Measurements from ENCODE around the gene RAB22A. TPM values are rescaled to one million over a fixed set of nuclear protein-coding genes. Genes with fewer than 3 reads are reported as not detected.

Gene RAB22A
- total RNA-seq, 4 donors from 2014 or later: 16.7 to 26.2 (median 20.8) TPM

DNA sequence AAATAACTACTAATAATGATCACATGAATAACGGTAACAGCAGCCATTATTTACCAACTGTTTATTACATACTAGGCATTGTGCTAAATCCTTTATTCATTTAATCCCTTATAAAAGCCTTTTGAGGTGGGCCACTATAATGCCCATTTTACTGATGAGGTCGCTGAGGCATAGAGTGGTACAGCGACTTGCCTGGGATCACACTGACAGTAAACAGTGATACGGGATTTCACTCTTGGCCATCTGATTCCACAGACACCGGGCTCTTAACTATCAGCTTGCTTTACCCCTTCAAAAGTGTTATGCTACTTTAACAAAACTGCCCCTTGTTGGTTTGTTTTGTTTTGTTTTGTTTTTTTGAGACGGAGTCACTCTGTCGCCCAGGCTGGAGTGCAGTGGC is 2.2 kb upstream of the RAB22A start:
- H3K27ac ChIP-seq: peak overlapping the region in 3 of 4 donors; percentile 37 to 58 (median 44)
- no peak for TF ChIP-seq EP300 (IDR thresholded peaks at IDR 0.05)
- TF ChIP-seq POLR2A (IDR thresholded peaks at IDR 0.05): no peak
- TF ChIP-seq, protein P1, sequence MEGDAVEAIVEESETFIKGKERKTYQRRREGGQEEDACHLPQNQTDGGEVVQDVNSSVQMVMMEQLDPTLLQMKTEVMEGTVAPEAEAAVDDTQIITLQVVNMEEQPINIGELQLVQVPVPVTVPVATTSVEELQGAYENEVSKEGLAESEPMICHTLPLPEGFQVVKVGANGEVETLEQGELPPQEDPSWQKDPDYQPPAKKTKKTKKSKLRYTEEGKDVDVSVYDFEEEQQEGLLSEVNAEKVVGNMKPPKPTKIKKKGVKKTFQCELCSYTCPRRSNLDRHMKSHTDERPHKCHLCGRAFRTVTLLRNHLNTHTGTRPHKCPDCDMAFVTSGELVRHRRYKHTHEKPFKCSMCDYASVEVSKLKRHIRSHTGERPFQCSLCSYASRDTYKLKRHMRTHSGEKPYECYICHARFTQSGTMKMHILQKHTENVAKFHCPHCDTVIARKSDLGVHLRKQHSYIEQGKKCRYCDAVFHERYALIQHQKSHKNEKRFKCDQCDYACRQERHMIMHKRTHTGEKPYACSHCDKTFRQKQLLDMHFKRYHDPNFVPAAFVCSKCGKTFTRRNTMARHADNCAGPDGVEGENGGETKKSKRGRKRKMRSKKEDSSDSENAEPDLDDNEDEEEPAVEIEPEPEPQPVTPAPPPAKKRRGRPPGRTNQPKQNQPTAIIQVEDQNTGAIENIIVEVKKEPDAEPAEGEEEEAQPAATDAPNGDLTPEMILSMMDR (IDR thresholded peaks at IDR 0.05): no peak
- DNase-seq (ENCODE audit: low spot score in 2 of 2): no peak

DNA sequence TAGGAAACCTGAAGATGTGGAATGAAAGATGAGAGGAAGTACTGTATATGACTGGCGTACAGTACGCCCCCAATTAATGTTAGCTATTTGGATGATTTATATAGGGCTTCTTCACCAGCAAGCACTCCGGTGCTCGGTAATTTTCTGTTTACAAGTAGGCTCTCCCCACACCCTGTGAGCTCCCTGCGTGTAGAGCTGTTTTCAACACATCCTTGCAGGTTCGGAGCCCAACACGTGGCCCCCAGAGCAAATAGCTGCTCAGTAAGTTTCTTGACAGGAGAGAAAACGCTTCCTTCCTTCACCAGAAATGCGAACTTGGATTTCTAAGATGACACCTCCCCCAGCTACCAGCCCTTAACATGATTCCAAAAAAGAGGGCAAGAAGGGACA is 1.2 kb upstream of the RAB22A start:
- DNase-seq (ENCODE audit: low spot score in 2 of 2): no peak
- Histone ChIP-seq H3K4me3 (peak overlapping the region; percentile 60 to 87 (median 78)), H3K9me3 (no peaks in the 10 kb centered on the region), H3K4me1 (peaks cover 0 to 54% (median 14%) of the 10 kb centered on the region in 4 donors), H3K36me3 (peaks cover 0 to 8% (median 0%) of the 10 kb centered on the region in 3 donors), H3K27me3 (no peaks in the 10 kb centered on the region), H3K27ac (peak overlapping the region in 3 of 4 donors; percentile 70 to 90 (median 90))
- TF ChIP-seq POLR2A (IDR thresholded peaks at IDR 0.05): no peak
- TF ChIP-seq, protein P1 (IDR thresholded peaks at IDR 0.05): no peak
- TF ChIP-seq EP300 (IDR thresholded peaks at IDR 0.05): no peak
- 74 to 79% methylated on average over 9 of the region's 9 CpGs for WGBS, 2 donors

More for the DNA sequence above, 2.2 kb upstream of the RAB22A start:
- H3K27me3 ChIP-seq: no peaks in the 10 kb centered on the region
- no peaks in the 10 kb centered on the region for H3K36me3 ChIP-seq
- H3K4me3 ChIP-seq: no peak overlapping the region
- peaks cover 0 to 47% (median 14%) of the 10 kb centered on the region in 4 donors for H3K4me1 ChIP-seq
- 79 to 81% methylated on average over 7 of the region's 7 CpGs for WGBS, 2 donors
- no peaks in the 10 kb centered on the region for H3K9me3 ChIP-seq

DNA sequence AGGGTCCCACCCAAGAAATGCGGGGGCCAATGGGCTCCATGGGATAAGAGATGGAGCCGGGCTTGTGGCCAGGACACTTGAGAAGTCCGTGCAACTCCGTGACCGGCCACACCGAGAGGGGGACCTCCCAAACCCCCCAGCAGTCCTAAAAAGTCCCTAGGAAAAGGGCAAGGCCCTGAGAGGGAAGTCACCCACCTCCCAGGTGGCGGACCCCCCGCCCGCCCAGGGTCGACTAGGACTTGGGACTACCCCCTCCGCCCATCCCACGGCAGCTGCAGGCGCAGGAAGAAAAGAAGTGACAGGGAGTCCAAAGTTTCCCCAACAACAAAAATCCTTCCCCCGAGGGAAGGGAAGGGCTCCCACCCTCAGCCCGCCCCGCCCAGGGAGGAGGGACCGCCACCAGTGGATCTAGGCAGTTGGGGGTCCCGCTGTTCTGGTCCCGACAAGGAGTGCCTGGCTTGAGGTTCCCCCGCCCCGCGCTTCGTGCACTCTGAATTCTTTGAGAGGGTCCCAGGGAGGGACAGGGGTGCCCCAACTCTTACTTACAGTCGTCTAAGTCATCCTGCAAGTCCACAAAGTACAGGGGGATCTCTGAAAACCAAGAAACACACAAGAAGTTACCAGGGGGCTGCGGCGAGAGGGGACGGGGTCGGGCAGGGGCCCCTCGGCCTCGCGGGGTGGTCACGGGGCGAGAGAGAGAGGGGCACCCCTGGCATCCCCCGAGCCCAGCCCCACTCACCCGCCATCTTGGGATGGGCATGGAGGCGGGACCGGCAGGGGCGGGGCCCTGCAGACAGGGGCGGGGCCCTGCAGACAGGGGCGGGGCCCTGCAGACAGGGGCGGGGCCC is 611 bp upstream of the RAB22A start:
- H3K27me3 ChIP-seq: no peaks in the 10 kb centered on the region
- no peaks in the 10 kb centered on the region for H3K9me3 ChIP-seq
- H3K4me3 ChIP-seq: peak overlapping the region; percentile 60 to 87 (median 78)
- peaks cover 0 to 59% (median 14%) of the 10 kb centered on the region in 4 donors for H3K4me1 ChIP-seq
- 10 to 16% methylated on average over 32 to 36 of the region's 41 CpGs for WGBS, 2 donors
- DNase-seq (ENCODE audit: low spot score in 2 of 2): peak; percentile 34 to 44
- TF ChIP-seq POLR2A (IDR thresholded peaks at IDR 0.05): no peak
- TF ChIP-seq EP300 (IDR thresholded peaks at IDR 0.05): peak in 1 of 2 donors; percentile 58
- H3K27ac ChIP-seq: peak overlapping the region; percentile 58 to 90 (median 80)
- peaks cover 0 to 14% (median 2%) of the 10 kb centered on the region in 3 donors for H3K36me3 ChIP-seq

DNA sequence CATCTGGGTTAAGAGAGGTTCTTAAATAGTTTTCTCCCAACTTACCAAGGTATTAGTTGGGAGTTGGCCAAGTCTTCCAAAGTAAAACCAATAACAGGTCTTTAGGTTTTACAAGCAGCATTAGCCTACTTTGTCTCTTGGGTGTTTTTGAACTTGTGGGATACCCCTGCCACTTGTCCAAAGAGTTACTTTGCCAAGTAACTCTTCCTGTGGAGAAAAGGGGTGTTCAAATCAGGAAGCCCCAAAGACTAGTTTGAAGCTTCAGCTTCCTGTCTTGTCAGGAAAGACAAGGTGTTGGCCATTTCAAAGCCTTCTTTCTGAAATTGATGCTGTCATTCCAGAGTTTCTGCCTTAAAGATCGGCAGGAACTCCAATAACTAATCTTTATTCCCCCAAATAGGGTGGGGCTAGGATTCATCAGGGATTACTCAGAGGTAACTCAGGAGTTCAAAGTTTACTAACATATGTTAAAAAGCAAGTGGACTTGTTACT is 822 bp downstream of the RAB22A start:
- Histone ChIP-seq H3K27me3 (no peaks in the 10 kb centered on the region), H3K36me3 (peaks cover 0 to 29% (median 7%) of the 10 kb centered on the region in 3 donors), H3K9me3 (no peaks in the 10 kb centered on the region), H3K4me1 (peaks cover 0 to 59% (median 14%) of the 10 kb centered on the region in 4 donors), H3K4me3 (peak overlapping the region; percentile 75 to 92 (median 78)), H3K27ac (peak overlapping the region in 3 of 4 donors; percentile 86 to 95 (median 91))
- TF ChIP-seq, protein P1 (IDR thresholded peaks at IDR 0.05): no peak
- TF ChIP-seq EP300 (IDR thresholded peaks at IDR 0.05): no peak
- no peak for TF ChIP-seq POLR2A (IDR thresholded peaks at IDR 0.05)
- 0 to 4% methylated on average over 1 of the region's 1 CpG for WGBS, 2 donors
- no peak for DNase-seq (ENCODE audit: low spot score in 2 of 2)

DNA sequence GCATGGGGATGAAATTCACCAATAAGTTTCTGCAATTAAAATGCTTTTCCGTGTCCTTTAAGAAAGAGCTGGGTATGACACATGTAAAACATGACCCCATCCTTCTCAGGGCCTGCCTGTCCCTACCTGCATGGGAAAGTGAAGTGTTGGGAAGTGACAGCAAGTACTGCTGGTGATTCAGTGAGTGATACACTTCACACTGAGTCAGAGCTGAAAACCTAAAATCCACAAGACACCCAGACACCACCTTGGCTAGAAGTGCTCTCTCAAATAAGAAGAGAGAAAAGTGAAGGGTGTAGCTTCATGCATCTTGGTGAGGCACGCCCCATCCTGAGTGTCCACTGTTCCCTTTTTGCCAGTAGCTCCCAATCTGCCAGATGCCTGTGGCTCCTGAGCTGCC is 3.3 kb downstream of the RAB22A start:
- DNase-seq (ENCODE audit: low spot score in 2 of 2): no peak
- Histone ChIP-seq H3K9me3 (no peaks in the 10 kb centered on the region), H3K4me1 (peaks cover 0 to 37% (median 9%) of the 10 kb centered on the region in 4 donors), H3K4me3 (no peak overlapping the region), H3K27ac (no peak overlapping the region), H3K36me3 (peaks cover 0 to 50% (median 7%) of the 10 kb centered on the region in 3 donors), H3K27me3 (no peaks in the 10 kb centered on the region)
- TF ChIP-seq, protein P1 (IDR thresholded peaks at IDR 0.05): no peak
- TF ChIP-seq POLR2A (IDR thresholded peaks at IDR 0.05) (no peak), EP300 (IDR thresholded peaks at IDR 0.05) (no peak)
- 50 to 75% methylated on average over 2 of the region's 2 CpGs for WGBS, 2 donors

Measured in tibial nerve (tissue), 4 donors.